NCI-H1930 (cell line): ENCODE measurements around the gene ZNF221.
"Not testable (repeated sequence)": the region's sequence is repeated elsewhere in the genome, so short reads cannot be mapped to it uniquely, and the experiment has no call there.

Source experiments
- DNase-seq, 2 experiments: peaks; one replicate each; lab custom pipeline; 2025; lab: John Stamatoyannopoulos, UW

The ZNF221 gene

GRCh38 chr19:43950834-43951645 is at the start of gene ZNF221:
Gene ZNF221 (plus strand): TSS chr19:43951228. CDS start chr19:43962727, 11,499 bp downstream.
- DNase-seq = peak; percentile 96 to 98

GRCh38 chr19:43901395-43902390 is 49.3 kb upstream of the ZNF221 start:
- peak; percentile 77 to 85 for DNase-seq

- DNase-seq = no peak
These were observed 48.6 kb upstream of the ZNF221 start for GRCh38 chr19:43902399-43902798.

GRCh38 chr19:43905897-43906296 is 45.1 kb upstream of the ZNF221 start:
- DNase-seq = no peak

GRCh38 chr19:43906774-43907173 is 44.3 kb upstream of the ZNF221 start:
- DNase-seq = no peak

- DNase-seq = no peak
These were observed 42.4 kb upstream of the ZNF221 start for GRCh38 chr19:43908659-43909058.

- no peak for DNase-seq
These were observed 40.1 kb upstream of the ZNF221 start for GRCh38 chr19:43910884-43911283.

- no peak for DNase-seq
These were observed 37.6 kb upstream of the ZNF221 start for GRCh38 chr19:43913383-43913782.

GRCh38 chr19:43914051-43914450 is 37.0 kb upstream of the ZNF221 start:
- DNase-seq = no peak

- DNase-seq = no peak
These were observed 27.2 kb upstream of the ZNF221 start for GRCh38 chr19:43923875-43924274.

GRCh38 chr19:43928820-43929219 is 22.2 kb upstream of the ZNF221 start:
- no peak for DNase-seq

GRCh38 chr19:43934055-43934984 is 16.7 kb upstream of the ZNF221 start:
- DNase-seq = no peak

- DNase-seq = peak; percentile 92
These were observed 15.9 kb upstream of the ZNF221 start, which contains the start of gene ZNF45 for GRCh38 chr19:43934985-43935708. Gene ZNF45 (minus strand): TSS chr19:43935282. CDS start chr19:43922185, 13,097 bp downstream.

GRCh38 chr19:43936188-43936587 is 14.8 kb upstream of the ZNF221 start:
- no peak for DNase-seq

GRCh38 chr19:43939557-43940260 is 11.3 kb upstream of the ZNF221 start:
- no peak for DNase-seq

- DNase-seq = no peak
These were observed 10.3 kb upstream of the ZNF221 start for GRCh38 chr19:43940719-43941118.

GRCh38 chr19:43941209-43941608 is 9.8 kb upstream of the ZNF221 start:
- DNase-seq = no peak

GRCh38 chr19:43947412-43947811 is 3.6 kb upstream of the ZNF221 start:
- not testable (repeated sequence) for DNase-seq

- DNase-seq = not testable (repeated sequence)
These were observed 1.2 kb upstream of the ZNF221 start for GRCh38 chr19:43949803-43950202.

- no peak for DNase-seq
These were observed 5.8 kb downstream of the ZNF221 start for GRCh38 chr19:43956827-43957226.
